Measurements from ENCODE around the gene EGFL7. TPM values are rescaled to one million over a fixed set of nuclear protein-coding genes. Genes with fewer than 3 reads are reported as not detected.

The EGFL7 gene
- total RNA-seq, 2 experiments from 2014 or later, result 1.1 to 1.6 TPM

DNA sequence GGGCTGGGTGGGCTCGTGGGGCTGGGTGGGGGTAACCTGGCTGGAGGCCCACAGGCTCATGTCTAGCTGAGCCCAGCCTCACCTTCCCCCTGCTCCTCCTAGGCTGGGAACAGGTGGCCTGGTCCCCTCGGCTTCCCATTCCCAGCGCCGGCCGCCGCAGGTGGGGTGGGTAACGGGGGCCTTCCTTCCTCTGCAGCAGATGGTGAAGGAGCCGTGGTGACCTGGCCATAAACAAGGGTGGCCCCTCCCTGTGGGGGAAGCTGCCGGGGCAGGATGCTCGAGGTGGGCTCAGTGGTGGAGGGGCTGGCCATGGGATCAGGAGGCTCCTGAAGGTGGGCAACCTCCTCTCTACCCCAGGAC is 41.0 kb upstream of the EGFL7 start:
- DNase-seq (no peak), ATAC-seq (no peak)
- TF ChIP-seq CTCF (IDR thresholded peaks at IDR 0.05), result no peak
- Mint-ChIP-seq H3K36me3 (ENCODE audit: low read depth) (no peaks in the 10 kb centered on the region), H3K9me3 (no peaks in the 10 kb centered on the region), H3K27ac (no peak overlapping the region), H3K27me3 (no peaks in the 10 kb centered on the region), H3K4me3 (no peak overlapping the region), H3K4me1 (ENCODE audit: low read depth) (no peaks in the 10 kb centered on the region)
- ChIA-PET POLR2A (no interaction called here), CTCF (no interaction called here)
- intact Hi-C loops (cut with micrococcal nuclease), result no loop called here

DNA sequence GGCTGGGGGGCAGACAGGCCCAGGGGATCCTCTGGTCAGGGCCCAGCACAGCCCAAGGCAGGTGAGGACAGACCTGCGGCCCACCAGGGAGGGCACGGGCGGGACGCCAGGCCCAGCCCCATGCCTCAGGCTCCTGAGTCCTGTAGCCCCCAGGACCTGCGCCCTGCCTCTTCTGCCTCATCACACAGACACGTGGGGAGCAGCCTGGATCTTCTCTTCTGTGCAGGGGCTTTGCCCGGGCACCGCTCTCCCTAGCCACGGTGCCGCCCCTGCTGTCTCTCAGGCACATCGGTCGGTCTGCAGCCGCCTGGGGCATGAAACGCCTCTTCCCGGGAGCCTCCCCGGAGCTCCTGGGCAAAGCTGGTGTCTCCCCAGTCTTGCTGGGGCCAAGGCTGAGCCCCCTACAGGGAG is 40.2 kb upstream of the EGFL7 start:
- H3K4me3 Mint-ChIP-seq, result no peak overlapping the region
- H3K36me3 Mint-ChIP-seq (ENCODE audit: low read depth), result no peaks in the 10 kb centered on the region
- H3K27me3 Mint-ChIP-seq, result peaks cover 3% of the 10 kb centered on the region
- no peak overlapping the region for H3K27ac Mint-ChIP-seq
- ATAC-seq (no peak), DNase-seq (no peak)
- no peaks in the 10 kb centered on the region for H3K4me1 Mint-ChIP-seq (ENCODE audit: low read depth)
- ChIA-PET CTCF (no interaction called here), POLR2A (no interaction called here)
- intact Hi-C loops (cut with micrococcal nuclease), result no loop called here
- H3K9me3 Mint-ChIP-seq, result no peaks in the 10 kb centered on the region
- TF ChIP-seq CTCF (IDR thresholded peaks at IDR 0.05), result no peak

GRCh38 chr9:136623016-136623841 is 39.5 kb upstream of the EGFL7 start:
- no peak for TF ChIP-seq CTCF (IDR thresholded peaks at IDR 0.05)

GRCh38 chr9:136623842-136624183 is 38.9 kb upstream of the EGFL7 start:
- H3K27me3 Mint-ChIP-seq, result peaks cover 6% of the 10 kb centered on the region
- POLR2A ChIA-PET, result no interaction called here
- no peaks in the 10 kb centered on the region for H3K36me3 Mint-ChIP-seq (ENCODE audit: low read depth)
- no peaks in the 10 kb centered on the region for H3K4me1 Mint-ChIP-seq (ENCODE audit: low read depth)
- ATAC-seq (no peak), DNase-seq (no peak)
- H3K27ac Mint-ChIP-seq, result no peak overlapping the region
- no peaks in the 10 kb centered on the region for H3K9me3 Mint-ChIP-seq
- intact Hi-C loops (cut with micrococcal nuclease), result no loop called here
- TF ChIP-seq CTCF (IDR thresholded peaks at IDR 0.05), result no peak
- CTCF ChIA-PET, result interaction anchor here (7.6 kb wide), 1 partner anchor 137 kb away, joined by 93 read pairs; no protein-coding TSS in a partner anchor
- H3K4me3 Mint-ChIP-seq, result no peak overlapping the region

More at GRCh38 chr9:136623016-136623841, 39.5 kb upstream of the EGFL7 start:
- Mint-ChIP-seq H3K36me3 (ENCODE audit: low read depth) (no peaks in the 10 kb centered on the region), H3K27ac (no peak overlapping the region), H3K4me3 (no peak overlapping the region), H3K4me1 (ENCODE audit: low read depth) (no peaks in the 10 kb centered on the region), H3K9me3 (no peaks in the 10 kb centered on the region), H3K27me3 (peaks cover 5% of the 10 kb centered on the region)
- no peak for DNase-seq
- ATAC-seq, result no peak
- intact Hi-C loops (cut with micrococcal nuclease), result no loop called here
- ChIA-PET CTCF (interaction anchor here (7.6 kb wide), 1 partner anchor 136 kb away, joined by 93 read pairs; no protein-coding TSS in a partner anchor), POLR2A (no interaction called here)

DNA sequence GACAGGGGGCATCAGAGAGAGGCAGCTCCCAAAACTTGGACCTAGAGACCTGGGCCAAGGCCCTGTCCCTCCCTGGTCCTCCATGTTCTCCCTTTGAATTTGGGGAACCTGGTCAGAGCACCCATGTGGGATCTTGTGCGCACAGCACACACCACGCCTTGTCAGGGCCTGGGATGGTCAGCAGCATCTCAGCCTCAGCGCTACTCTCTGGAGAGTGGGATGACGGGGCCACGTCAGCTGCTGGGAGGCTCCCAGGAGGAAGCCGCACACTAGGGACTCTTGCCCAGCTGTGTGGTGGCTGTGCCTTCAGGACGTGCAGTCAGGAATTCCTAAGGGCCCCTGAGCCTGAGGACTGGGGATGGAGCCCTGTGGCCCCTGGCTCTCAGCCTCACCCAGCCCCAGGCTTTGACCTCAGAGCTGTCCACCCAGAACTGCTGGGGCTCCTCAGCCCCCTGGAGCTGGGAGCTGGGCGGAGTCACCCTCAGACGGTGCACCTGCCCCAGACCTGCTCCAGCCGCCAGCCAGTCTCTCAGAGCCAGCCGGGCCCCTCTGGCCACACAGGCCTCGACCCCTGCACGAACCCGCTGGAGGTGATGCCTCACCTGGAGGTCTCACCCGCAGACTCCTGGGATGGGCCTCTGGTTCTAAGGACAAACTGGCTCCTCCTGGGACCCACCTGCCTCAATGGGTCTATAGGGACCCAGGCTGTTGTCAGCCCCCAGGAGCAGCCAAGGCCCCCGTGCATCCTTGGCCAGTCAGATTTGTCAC is 38.3 kb upstream of the EGFL7 start:
- no peak for TF ChIP-seq CTCF (IDR thresholded peaks at IDR 0.05)
- H3K4me1 Mint-ChIP-seq (ENCODE audit: low read depth), result no peaks in the 10 kb centered on the region
- peaks cover 6% of the 10 kb centered on the region for H3K27me3 Mint-ChIP-seq
- no peaks in the 10 kb centered on the region for H3K36me3 Mint-ChIP-seq (ENCODE audit: low read depth)
- ATAC-seq, result no peak
- no peak overlapping the region for H3K27ac Mint-ChIP-seq
- DNase-seq, result no peak
- intact Hi-C loops (cut with micrococcal nuclease), result no loop called here
- H3K4me3 Mint-ChIP-seq, result no peak overlapping the region
- ChIA-PET CTCF (interaction anchor here (7.6 kb wide), 1 partner anchor 137 kb away, joined by 93 read pairs; no protein-coding TSS in a partner anchor), POLR2A (no interaction called here)
- no peaks in the 10 kb centered on the region for H3K9me3 Mint-ChIP-seq
